GM12878 (cell line): ENCODE measurements around the gene PRKCI. TPM values are rescaled to one million over a fixed set of nuclear protein-coding genes. Genes with fewer than 3 reads are reported as not detected.

ENCODE experiments used
- ATAC-seq: fragments of 200-7000 bp; cut with Tn5 transposase; 3 replicates; pipeline ENCODE4 v1.9.1; 2020; ENCODE audit warnings: mild to moderate bottlenecking, moderate library complexity
- BruUV-seq: library from RNA; stranded (reverse); fragments of 400-500 nt; replicated peaks from 2 replicates; lab custom pipeline; 2021; lab: Mats Ljungman, UMichigan
- CTCF ChIA-PET: fragments of 300-600 bp; sonication (Branson Sonifier 250); formaldehyde crosslinking; extraction: SDS; loops from one replicate; lab custom pipeline; 2021; ENCODE audit warnings: inconsistent platforms; lab: Yijun Ruan, JAX
- POLR2A ChIA-PET: fragments of 350-600 bp; formaldehyde crosslinking; extraction: SDS; loops from one replicate; lab custom pipeline; 2021; ENCODE audit warnings: inconsistent platforms; lab: Charles Lee
- RAD21 ChIA-PET: fragments of 300-600 bp; sonication (Branson Sonifier 250); formaldehyde crosslinking; loops from one replicate; lab custom pipeline; 2023; ENCODE audit warnings: antibody characterized with exemption; ENCODE audit not compliant: unreplicated experiment; lab: Charles Lee
- SMC1A ChIA-PET: fragments of 300-600 bp; sonication (Branson Sonifier 250); formaldehyde crosslinking; loops from one replicate; lab custom pipeline; 2023; ENCODE audit not compliant: unreplicated experiment, uncharacterized antibody; lab: Charles Lee
- DNase-seq: peaks from one replicate; pipeline ENCODE4 v3.0.0-alpha.2; 2011; ENCODE audit warnings: low read depth, low spot score
- FAIRE-seq: peaks from 3 replicates; lab custom pipeline; 2011; peaks lifted over from hg19 to GRCh38; lab: Jason Lieb, UNC
- H2AFZ ChIP-seq: 2 replicates; pipeline ENCODE4 v1.6.0; 2011; ENCODE audit warnings: low read depth, low read length, control low read depth; ENCODE audit not compliant: control insufficient read depth
- H3K27ac ChIP-seq: 2 replicates; pipeline ENCODE4 v1.5.1; 2011; ENCODE audit warnings: control low read depth; ENCODE audit not compliant: control insufficient read depth, insufficient read depth
- H3K27me3 ChIP-seq, 2 experiments: replicated peaks in 1 of 2; 2 replicates each; pipeline versions ENCODE4 v1.6.0 to v1.6.1; 2011; ENCODE audit warnings: low read length in 1 of 2; ENCODE audit not compliant: control insufficient read depth in 2 of 2, insufficient read depth in 2 of 2
- H3K36me3 ChIP-seq, 2 experiments: 2 replicates each; pipeline ENCODE4 v1.5.1; 2011; ENCODE audit warnings: low read length in 1 of 2; ENCODE audit not compliant: control insufficient read depth in 2 of 2, insufficient read depth in 2 of 2
- H3K4me1 ChIP-seq: 2 replicates; pipeline ENCODE4 v1.6.1; 2011; ENCODE audit warnings: mild to moderate bottlenecking, low read length, moderate library complexity, mixed read lengths; ENCODE audit not compliant: control insufficient read depth, insufficient read depth
- H3K4me2 ChIP-seq: 2 replicates; pipeline ENCODE4 v1.6.0; 2011; ENCODE audit warnings: control low read depth; ENCODE audit not compliant: control insufficient read depth, insufficient read depth
- H3K4me3 ChIP-seq: fragments of 200-600 bp; sonication (generic); 2 replicates; pipeline ENCODE4 v1.5.1; 2016
- H3K79me2 ChIP-seq: 2 replicates; pipeline ENCODE4 v1.6.0; 2011; ENCODE audit warnings: low read length; ENCODE audit not compliant: control insufficient read depth, insufficient read depth
- H3K9ac ChIP-seq: 2 replicates; pipeline ENCODE4 v1.8.0; 2011; ENCODE audit warnings: low read length, control low read depth, mixed read lengths; ENCODE audit not compliant: control insufficient read depth, insufficient read depth
- H3K9me3 ChIP-seq: replicated peaks from 3 replicates; pipeline ENCODE4 v1.5.1; 2011; ENCODE audit warnings: mild to moderate bottlenecking, low read length; ENCODE audit not compliant: control insufficient read depth, insufficient read depth
- H4K20me1 ChIP-seq: 2 replicates; pipeline ENCODE4 v1.6.0; 2011; ENCODE audit not compliant: control insufficient read depth, insufficient read depth
- ETV6 ChIP-seq, 2 experiments: fragments of 450-650 bp in 1 of 2; IDR thresholded peaks in 1 of 2; conservative IDR thresholded peaks in 1 of 2; 2 replicates each; pipeline ENCODE4 v1.6.1; 2014; ENCODE audit warnings: antibody characterized with exemption in 1 of 2, borderline replicate concordance in 1 of 2, low read depth in 1 of 2, mild to moderate bottlenecking in 1 of 2, moderate library complexity in 1 of 2
- PAX5 ChIP-seq: IDR thresholded peaks from 2 replicates; pipeline ENCODE4 v1.6.1; 2011; ENCODE audit warnings: low read depth, low read length, borderline replicate concordance
- TAF1 ChIP-seq: IDR thresholded peaks from 2 replicates; pipeline ENCODE4 v1.6.1; 2011; ENCODE audit warnings: mild to moderate bottlenecking, low read depth, low read length, borderline replicate concordance
- ZNF384 ChIP-seq: IDR thresholded peaks from 2 replicates; pipeline ENCODE4 v1.6.1; 2012; ENCODE audit warnings: low read depth, mild to moderate bottlenecking, low read length, improper control_type of control experiment, borderline replicate concordance
- WGBS: methylation state at CpG from one replicate; pipeline ENCODE4 v1.1.6; 2016; ENCODE audit warnings: low lambda C conversion rate; ENCODE audit not compliant: insufficient replicate concordance, insufficient coverage; ENCODE audit errors: missing lambda C conversion rate; 5-methylcytosine and 5-hydroxymethylcytosine counted together
- in situ Hi-C: fragments of 300-500 bp; cut with MboI; formaldehyde crosslinking; loops from 9 replicates; pipeline ENCODE4 v1.14.3; 2018; ENCODE audit warnings: mixed read lengths
- intact Hi-C: fragments of 100-400 bp; cut with micrococcal nuclease; formaldehyde crosslinking; loops from one replicate; pipeline ENCODE4 v1.14.2; 2022; ENCODE audit not compliant: unreplicated experiment
- polyA plus RNA-seq, 11 experiments: library from polyadenylated mRNA; depleted of rRNA in 4 of 11; unstranded in 6 of 11; stranded (reverse) in 5 of 11; fragments of >200 nt; fragmentation: Nextera tagmentation in 4 of 11; fragmentation: Illumina TruSeq in 1 of 11; extraction: Ambion mirVana in 4 of 11; extraction: Trizol in 1 of 11; gene quantifications; 1 replicate in 1 of 11; 2 replicates in 10 of 11; pipeline versions ENCODE4 v1.2.1 to v1.2.3, GENCODE V29; 2011 to 2016; ENCODE audit warnings: inconsistent platforms in 2 of 11, missing spikeins in 2 of 11, low read depth in 1 of 11
- total RNA-seq, 4 experiments: library from RNA; depleted of rRNA in 3 of 4; stranded (reverse); fragments of >200 nt in 3 of 4; fragmentation: Illumina TruSeq in 1 of 4; extraction: Trizol in 1 of 4; gene quantifications; 2 replicates each; pipeline versions ENCODE4 v1.2.1 to v1.2.3, GENCODE V29; 2013 to 2021

PRKCI gene
- total and polyA plus RNA-seq, 10 of the 15 experiments (the other 5 are each of a cell fraction or from before 2014, with no cell fraction given): 3.5 to 15.4 (median 11.8) TPM

- ChIA-PET SMC1A (no interaction called here), POLR2A (interaction anchor here (1.0 to 1.1 kb wide), 3 partner anchors 8 to 67 kb away, joined by 3 to 6 read pairs (median 4); no protein-coding TSS in a partner anchor), CTCF (no interaction called here), RAD21 (no interaction called here)
- Histone ChIP-seq H3K36me3 (no peaks in the 10 kb centered on the region), H4K20me1 (no peaks in the 10 kb centered on the region), H3K79me2 (no peaks in the 10 kb centered on the region), H3K4me3 (no peak overlapping the region), H3K4me1 (peaks cover 14% of the 10 kb centered on the region), H3K9me3 (no peaks in the 10 kb centered on the region; the same call in 2 of the 3 replicates), H3K4me2 (no peak overlapping the region), H3K9ac (no peak overlapping the region), H2AFZ (no peak overlapping the region), H3K27ac (no peak overlapping the region), H3K27me3 (no peaks in the 10 kb centered on the region)
- intact Hi-C loops: no loop called here
- TF ChIP-seq TAF1: no peak
- no peak for ATAC-seq
- BruUV-seq: no TSS peak
- in situ Hi-C loops: no loop called here
- DNase-seq: no peak
- FAIRE-seq: no peak
- WGBS: 65% methylated on average over 4 of the region's 4 CpGs
Measured at GRCh38 chr3:170344971-170345370, 122.7 kb downstream of the PRKCI start.

DNA sequence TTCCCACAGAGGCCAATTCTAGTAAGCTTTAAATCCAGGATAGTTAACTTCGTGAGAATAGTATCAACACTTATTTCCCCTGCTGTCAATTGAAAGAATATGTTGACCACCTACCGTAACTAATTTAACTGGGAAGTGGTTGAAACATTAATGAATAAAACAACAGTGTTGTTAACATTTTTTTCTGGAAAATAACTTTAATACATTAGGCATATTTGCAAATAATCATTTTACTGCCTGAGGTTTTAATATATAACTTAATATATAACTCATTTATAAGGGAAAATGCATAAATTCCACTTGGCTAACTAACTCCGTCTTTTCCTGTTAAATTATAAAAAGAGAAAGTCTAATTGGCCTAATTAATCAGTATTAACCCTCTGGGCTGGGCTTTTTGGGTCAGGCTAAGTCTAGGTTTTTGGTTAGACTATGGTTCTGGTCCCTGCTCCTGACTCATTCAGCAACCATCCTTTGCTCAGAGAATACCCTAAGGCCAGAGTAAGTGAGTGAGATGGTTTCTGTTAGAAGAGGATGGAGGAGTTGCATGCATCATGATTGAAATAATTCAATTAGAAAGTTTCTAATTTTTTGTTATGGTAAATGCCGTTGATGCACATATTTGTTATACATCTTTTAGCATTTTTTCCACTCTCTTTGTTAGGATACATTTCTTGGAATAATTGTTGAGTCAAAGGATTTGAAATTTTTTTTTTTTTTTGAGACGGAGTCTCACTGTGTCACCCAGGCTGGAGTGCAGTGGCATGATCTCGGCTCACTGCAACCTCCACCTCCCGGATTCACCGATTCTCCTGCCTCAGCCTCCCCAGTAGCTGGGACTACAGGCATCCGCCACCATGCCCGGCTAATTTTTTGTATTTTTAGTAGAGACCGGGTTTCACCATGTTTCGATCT is 124.5 kb downstream of the PRKCI start:
- intact Hi-C loops: no loop called here
- CTCF ChIA-PET: interaction anchor here (1.2 kb wide), 1 partner anchor 23 kb away, joined by 4 read pairs; no protein-coding TSS in a partner anchor

More for the DNA sequence above, 124.5 kb downstream of the PRKCI start:
- SMC1A ChIA-PET: no interaction called here
- no peak overlapping the region for H3K4me2 ChIP-seq
- H3K27me3 ChIP-seq: no peaks in the 10 kb centered on the region
- no TSS peak for BruUV-seq
- no peak overlapping the region for H3K4me3 ChIP-seq
- FAIRE-seq (no peak), ATAC-seq (peak; percentile 73)
- no peaks in the 10 kb centered on the region for H3K36me3 ChIP-seq
- no peak overlapping the region for H3K9ac ChIP-seq
- H4K20me1 ChIP-seq: no peaks in the 10 kb centered on the region
- POLR2A ChIA-PET: no interaction called here
- in situ Hi-C loops: no loop called here
- peaks cover 26% of the 10 kb centered on the region for H3K4me1 ChIP-seq
- TF ChIP-seq ZNF384 (no peak), ETV6 (conservative IDR thresholded peaks at IDR 0.05 in 1 of 2, IDR thresholded peaks at IDR 0.05 in 1 of 2; ENCODE audit: borderline replicate concordance in 1 of 2, low read depth in 1 of 2) (no peak), PAX5 (peak; percentile 63; the same call in 1 of the 2 replicates)
- TF ChIP-seq, all 136 proteins: peak for 1
- RAD21 ChIA-PET: no interaction called here
- Histone ChIP-seq H3K9me3 (no peaks in the 10 kb centered on the region), H2AFZ (no peak overlapping the region), H3K79me2 (no peaks in the 10 kb centered on the region), H3K27ac (no peak overlapping the region)
- no peak for DNase-seq
- WGBS: 80% methylated on average over 12 of the region's 12 CpGs
